AG10803 (cell line): ENCODE data around the gene SIX5.
A peak's percentile ranks its signal among the peaks of the same experiment; 100 is the strongest.

Source experiments
- DNase-seq: peaks from one replicate; pipeline ENCODE4 v3.0.0; 2010; ENCODE audit warnings: low read depth
- H3K4me3 ChIP-seq: 2 replicates; pipeline ENCODE4 v1.5.1; 2011; ENCODE audit warnings: mild to moderate bottlenecking, low read length, control low read depth
- TF ChIP-seq, protein P1 (sequence below): conservative IDR thresholded peaks from 2 replicates; pipeline ENCODE4 v1.5.1; 2011; ENCODE audit warnings: mild to moderate bottlenecking, low read length, control low read depth, inconsistent platforms

SIX5 gene

DNA sequence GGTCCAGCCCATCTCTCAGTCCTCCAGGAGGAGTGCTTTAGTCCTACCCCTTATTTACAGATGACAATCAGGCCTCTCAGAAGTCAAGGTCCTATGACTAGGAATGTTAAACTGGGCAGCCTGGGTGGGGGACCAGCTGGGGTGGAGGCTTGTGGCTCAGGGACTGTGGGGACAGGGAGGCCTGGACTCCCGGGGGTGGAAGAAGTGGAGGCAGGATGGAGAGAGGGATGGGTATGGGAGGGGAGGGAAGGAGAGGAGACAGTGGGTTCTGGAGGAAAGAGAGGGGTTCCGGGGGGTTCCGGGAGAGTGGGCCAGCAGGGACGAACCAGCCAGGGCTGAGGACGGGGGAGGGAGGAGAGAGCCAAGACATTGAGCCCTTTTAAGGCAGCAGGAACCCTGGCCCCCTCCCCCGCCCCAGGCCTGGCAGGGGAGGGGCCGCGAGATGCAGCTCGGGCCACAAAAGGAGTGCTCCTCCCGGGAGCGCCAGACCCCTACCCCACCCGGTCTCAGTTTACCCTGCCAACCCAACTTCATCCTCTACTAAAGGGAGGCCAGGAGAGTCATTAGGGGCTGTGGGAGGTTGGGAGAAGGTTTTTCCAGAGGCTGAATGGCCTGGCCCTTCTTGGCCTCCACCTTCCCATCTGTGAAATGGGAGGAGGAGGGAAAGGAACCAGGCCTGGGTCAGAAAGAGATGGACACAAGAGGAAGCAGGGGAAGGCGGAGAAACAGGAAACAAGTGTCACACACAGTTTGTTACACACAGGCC lies 11.6 kb upstream of the SIX5 start:
- TF ChIP-seq, protein P1, sequence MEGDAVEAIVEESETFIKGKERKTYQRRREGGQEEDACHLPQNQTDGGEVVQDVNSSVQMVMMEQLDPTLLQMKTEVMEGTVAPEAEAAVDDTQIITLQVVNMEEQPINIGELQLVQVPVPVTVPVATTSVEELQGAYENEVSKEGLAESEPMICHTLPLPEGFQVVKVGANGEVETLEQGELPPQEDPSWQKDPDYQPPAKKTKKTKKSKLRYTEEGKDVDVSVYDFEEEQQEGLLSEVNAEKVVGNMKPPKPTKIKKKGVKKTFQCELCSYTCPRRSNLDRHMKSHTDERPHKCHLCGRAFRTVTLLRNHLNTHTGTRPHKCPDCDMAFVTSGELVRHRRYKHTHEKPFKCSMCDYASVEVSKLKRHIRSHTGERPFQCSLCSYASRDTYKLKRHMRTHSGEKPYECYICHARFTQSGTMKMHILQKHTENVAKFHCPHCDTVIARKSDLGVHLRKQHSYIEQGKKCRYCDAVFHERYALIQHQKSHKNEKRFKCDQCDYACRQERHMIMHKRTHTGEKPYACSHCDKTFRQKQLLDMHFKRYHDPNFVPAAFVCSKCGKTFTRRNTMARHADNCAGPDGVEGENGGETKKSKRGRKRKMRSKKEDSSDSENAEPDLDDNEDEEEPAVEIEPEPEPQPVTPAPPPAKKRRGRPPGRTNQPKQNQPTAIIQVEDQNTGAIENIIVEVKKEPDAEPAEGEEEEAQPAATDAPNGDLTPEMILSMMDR: no peak
- peak overlapping the region; percentile 77 for H3K4me3 ChIP-seq
- DNase-seq: no peak

GRCh38 chr19:45780146-45780447 lies 11.0 kb upstream of the SIX5 start:
- TF ChIP-seq, protein P1: no peak
- peak overlapping the region; percentile 77 for H3K4me3 ChIP-seq
- no peak for DNase-seq

DNA sequence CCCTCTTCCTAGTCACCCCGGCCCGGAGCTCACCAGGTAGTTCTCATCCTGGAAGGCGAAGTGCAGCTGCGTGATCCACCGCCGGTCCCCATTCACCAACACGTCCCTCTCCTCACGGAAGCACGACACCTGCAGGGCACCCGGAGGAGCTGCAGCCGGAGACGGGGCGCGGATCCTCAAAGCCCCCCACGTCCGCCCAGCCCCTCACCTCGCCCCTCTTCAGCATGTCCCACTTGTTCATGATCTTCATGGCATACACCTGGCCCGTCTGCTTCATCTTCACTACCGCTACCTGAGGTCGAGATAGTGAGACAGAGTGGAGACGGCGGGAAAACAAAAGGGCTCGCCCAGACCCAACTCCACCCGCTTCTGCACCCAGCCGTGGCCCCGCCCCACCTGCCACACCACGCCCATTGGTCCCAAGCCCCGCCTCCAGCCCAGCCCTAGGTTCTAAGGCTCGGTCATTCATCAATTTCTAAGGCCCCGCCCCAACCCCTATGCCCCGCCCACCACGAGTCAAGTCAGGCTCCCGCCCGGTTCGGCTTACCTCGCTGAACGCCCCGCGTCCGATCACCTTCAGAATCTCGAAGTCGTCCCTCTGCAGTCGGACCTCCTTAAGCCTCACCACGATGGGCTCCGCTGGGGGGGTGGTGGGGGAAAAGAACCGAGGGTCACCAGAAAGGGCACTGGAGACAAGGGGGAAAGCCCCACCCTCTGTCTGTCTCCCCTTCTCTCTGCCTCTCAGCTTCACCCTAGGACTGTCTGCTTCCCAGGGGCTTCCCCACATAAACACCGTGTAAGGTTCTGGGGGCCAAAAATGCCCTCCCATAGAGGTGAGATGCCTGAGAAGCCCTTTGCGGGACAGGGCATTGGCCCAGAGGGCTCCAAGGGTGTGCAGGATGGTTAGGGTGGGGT lies 10.4 kb upstream of the SIX5 start:
- TF ChIP-seq, protein P1: peak; percentile 35
- DNase-seq: peak; percentile 47
- peak overlapping the region; percentile 77 for H3K4me3 ChIP-seq

DNA sequence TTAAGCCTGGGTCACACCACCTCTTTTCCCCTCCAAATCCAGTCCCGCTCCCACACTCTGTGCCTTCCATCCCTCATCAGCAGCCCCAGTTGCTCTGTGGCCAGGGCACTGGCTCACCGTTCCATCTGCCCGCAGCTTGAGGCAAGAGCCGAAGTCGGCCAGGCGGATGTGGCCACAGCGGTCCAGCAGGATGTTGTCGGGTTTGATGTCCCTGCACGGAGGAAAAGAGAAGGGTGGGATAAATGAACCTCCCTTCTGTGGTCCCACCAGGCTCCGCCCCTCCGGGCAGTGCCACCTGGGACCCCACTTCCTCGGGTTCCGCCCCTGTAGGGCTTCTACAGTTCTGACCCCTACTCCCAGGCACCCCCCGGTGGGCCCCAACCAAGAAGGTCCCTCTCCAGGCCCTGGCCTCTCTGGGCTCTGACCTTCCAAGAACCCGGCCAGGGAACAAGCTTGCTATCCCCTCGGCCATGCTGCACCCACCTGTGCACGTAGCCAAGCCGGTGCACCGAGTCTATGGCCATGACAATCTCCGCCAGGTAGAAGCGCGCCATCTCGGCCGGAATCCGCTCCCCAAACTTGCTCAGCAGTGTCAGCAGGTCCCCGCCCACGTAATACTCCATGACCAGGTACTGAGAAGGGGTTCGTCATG lies 9.1 kb upstream of the SIX5 start:
- DNase-seq: no peak
- H3K4me3 ChIP-seq: no peak overlapping the region
- TF ChIP-seq, protein P1: no peak

GRCh38 chr19:45777395-45777961 lies 8.4 kb upstream of the SIX5 start:
- no peak for DNase-seq
- no peak overlapping the region for H3K4me3 ChIP-seq
- TF ChIP-seq, protein P1: no peak

GRCh38 chr19:45774765-45775164 lies 5.7 kb upstream of the SIX5 start:
- DNase-seq: no peak
- TF ChIP-seq, protein P1: no peak
- H3K4me3 ChIP-seq: no peak overlapping the region
